GM19035 (cell line): ENCODE data around the gene INPP4B.

ENCODE experiments used
- ATAC-seq: cut with Tn5 transposase; IDR thresholded peaks from one replicate; pipeline ENCODE4 v1.9.1; 2021; ENCODE audit not compliant: unreplicated experiment

The INPP4B gene

GRCh38 chr4:142181021-142181420 is 665.1 kb downstream of the INPP4B start:
- ATAC-seq: no peak

- no peak for ATAC-seq
These were observed 676.9 kb downstream of the INPP4B start for GRCh38 chr4:142169216-142169615.

GRCh38 chr4:142168181-142168580 is 677.9 kb downstream of the INPP4B start:
- ATAC-seq: no peak

GRCh38 chr4:142164767-142165500 is 681.2 kb downstream of the INPP4B start:
- ATAC-seq: no peak

- ATAC-seq: no peak
These were observed 685.0 kb downstream of the INPP4B start for GRCh38 chr4:142161086-142161485.

GRCh38 chr4:142160509-142160908 is 685.6 kb downstream of the INPP4B start:
- no peak for ATAC-seq

- ATAC-seq: no peak
These were observed 687.1 kb downstream of the INPP4B start for GRCh38 chr4:142158980-142159379.

GRCh38 chr4:142156256-142156655 is 689.8 kb downstream of the INPP4B start:
- ATAC-seq: no peak

GRCh38 chr4:142155347-142155746 is 690.8 kb downstream of the INPP4B start:
- ATAC-seq: no peak

- ATAC-seq: no peak
These were observed 695.6 kb downstream of the INPP4B start for GRCh38 chr4:142150483-142150882.

- no peak for ATAC-seq
These were observed 701.3 kb downstream of the INPP4B start for GRCh38 chr4:142144813-142145212.

GRCh38 chr4:142142366-142143054 is 703.6 kb downstream of the INPP4B start:
- ATAC-seq: no peak

GRCh38 chr4:142141224-142141623 is 704.9 kb downstream of the INPP4B start:
- no peak for ATAC-seq

GRCh38 chr4:142130666-142131065 is 715.4 kb downstream of the INPP4B start:
- ATAC-seq: no peak

- ATAC-seq: no peak
These were observed 716.2 kb downstream of the INPP4B start for GRCh38 chr4:142129931-142130330.

GRCh38 chr4:142129473-142129872 is 716.6 kb downstream of the INPP4B start:
- no peak for ATAC-seq

GRCh38 chr4:142128529-142128928 is 717.6 kb downstream of the INPP4B start:
- ATAC-seq: no peak

- ATAC-seq: peak; percentile 84
These were observed 719.1 kb downstream of the INPP4B start for GRCh38 chr4:142126890-142127497.

- no peak for ATAC-seq
These were observed 721.2 kb downstream of the INPP4B start for GRCh38 chr4:142124874-142125273.

GRCh38 chr4:142121448-142122350 is 724.4 kb downstream of the INPP4B start:
- no peak for ATAC-seq

- no peak for ATAC-seq
These were observed 725.2 kb downstream of the INPP4B start for GRCh38 chr4:142120921-142121320.
